ENCODE results near the gene BCL2L12.

DNA sequence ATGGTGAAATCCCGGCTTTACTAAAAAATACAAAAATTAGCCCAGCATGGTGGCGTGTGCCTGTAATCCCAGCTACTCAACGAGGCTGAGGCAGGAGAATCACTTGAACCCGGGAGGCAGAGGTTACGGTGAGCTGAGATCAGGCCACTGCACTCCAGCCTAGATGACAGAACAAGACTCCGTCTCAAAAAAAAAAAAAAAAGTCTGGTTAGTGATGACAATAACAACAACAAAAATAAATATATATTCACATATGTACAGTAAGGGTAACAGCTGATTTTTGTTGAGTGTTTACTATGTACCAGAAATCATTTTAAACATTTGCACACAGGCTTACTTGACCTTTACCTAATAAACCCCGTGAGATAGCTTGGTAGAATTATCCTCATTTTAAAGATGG is 48.8 kb upstream of the BCL2L12 start:
- TF ChIP-seq, protein P1, sequence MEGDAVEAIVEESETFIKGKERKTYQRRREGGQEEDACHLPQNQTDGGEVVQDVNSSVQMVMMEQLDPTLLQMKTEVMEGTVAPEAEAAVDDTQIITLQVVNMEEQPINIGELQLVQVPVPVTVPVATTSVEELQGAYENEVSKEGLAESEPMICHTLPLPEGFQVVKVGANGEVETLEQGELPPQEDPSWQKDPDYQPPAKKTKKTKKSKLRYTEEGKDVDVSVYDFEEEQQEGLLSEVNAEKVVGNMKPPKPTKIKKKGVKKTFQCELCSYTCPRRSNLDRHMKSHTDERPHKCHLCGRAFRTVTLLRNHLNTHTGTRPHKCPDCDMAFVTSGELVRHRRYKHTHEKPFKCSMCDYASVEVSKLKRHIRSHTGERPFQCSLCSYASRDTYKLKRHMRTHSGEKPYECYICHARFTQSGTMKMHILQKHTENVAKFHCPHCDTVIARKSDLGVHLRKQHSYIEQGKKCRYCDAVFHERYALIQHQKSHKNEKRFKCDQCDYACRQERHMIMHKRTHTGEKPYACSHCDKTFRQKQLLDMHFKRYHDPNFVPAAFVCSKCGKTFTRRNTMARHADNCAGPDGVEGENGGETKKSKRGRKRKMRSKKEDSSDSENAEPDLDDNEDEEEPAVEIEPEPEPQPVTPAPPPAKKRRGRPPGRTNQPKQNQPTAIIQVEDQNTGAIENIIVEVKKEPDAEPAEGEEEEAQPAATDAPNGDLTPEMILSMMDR (IDR thresholded peaks at IDR 0.05; ENCODE audit: insufficient read depth, low read length, poor library complexity, severe bottlenecking): no peak
- no peak for TF ChIP-seq EZH2phosphoT487 (conservative IDR thresholded peaks at IDR 0.05; ENCODE audit: low read length)
